ENCODE results near the gene PLXND1.
"Not testable (repeated sequence)": the region's sequence is repeated elsewhere in the genome, so short reads cannot be mapped to it uniquely, and the experiment has no call there.

Gene PLXND1, protein sequence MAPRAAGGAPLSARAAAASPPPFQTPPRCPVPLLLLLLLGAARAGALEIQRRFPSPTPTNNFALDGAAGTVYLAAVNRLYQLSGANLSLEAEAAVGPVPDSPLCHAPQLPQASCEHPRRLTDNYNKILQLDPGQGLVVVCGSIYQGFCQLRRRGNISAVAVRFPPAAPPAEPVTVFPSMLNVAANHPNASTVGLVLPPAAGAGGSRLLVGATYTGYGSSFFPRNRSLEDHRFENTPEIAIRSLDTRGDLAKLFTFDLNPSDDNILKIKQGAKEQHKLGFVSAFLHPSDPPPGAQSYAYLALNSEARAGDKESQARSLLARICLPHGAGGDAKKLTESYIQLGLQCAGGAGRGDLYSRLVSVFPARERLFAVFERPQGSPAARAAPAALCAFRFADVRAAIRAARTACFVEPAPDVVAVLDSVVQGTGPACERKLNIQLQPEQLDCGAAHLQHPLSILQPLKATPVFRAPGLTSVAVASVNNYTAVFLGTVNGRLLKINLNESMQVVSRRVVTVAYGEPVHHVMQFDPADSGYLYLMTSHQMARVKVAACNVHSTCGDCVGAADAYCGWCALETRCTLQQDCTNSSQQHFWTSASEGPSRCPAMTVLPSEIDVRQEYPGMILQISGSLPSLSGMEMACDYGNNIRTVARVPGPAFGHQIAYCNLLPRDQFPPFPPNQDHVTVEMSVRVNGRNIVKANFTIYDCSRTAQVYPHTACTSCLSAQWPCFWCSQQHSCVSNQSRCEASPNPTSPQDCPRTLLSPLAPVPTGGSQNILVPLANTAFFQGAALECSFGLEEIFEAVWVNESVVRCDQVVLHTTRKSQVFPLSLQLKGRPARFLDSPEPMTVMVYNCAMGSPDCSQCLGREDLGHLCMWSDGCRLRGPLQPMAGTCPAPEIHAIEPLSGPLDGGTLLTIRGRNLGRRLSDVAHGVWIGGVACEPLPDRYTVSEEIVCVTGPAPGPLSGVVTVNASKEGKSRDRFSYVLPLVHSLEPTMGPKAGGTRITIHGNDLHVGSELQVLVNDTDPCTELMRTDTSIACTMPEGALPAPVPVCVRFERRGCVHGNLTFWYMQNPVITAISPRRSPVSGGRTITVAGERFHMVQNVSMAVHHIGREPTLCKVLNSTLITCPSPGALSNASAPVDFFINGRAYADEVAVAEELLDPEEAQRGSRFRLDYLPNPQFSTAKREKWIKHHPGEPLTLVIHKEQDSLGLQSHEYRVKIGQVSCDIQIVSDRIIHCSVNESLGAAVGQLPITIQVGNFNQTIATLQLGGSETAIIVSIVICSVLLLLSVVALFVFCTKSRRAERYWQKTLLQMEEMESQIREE (N-terminal part only)

GRCh38 chr3:129606636-129607390 lies at the start of gene PLXND1:
TSS of gene PLXND1 (minus strand) at chr3:129606676. CDS start at chr3:129606639, 37 bp downstream.
- DNase-seq (ENCODE audit: low read depth), result peak; percentile 47

GRCh38 chr3:129655291-129655700 lies 48.8 kb upstream of the PLXND1 start:
- no peak for DNase-seq (ENCODE audit: low read depth)

DNA sequence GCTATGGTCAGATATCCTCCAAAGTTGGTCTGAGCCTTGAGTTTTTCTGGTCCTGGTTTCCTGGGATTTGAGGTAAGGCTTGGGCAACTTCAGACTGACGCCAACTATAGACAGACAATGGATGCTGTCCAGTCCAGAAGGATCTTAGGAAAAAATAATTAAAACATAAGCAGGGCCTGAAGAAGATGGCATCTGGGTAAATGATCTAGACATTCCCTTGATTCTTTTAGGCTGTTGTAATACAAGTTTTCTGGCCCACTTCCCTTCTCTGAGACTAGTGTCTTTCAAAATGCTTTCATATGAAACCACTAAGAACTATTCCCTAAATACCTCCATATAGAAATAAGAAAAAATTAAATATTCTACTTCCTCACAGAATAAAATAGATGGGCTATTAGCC lies 47.7 kb upstream of the PLXND1 start:
- no peak for DNase-seq (ENCODE audit: low read depth)

- DNase-seq (ENCODE audit: low read depth), result no peak
Observed at GRCh38 chr3:129653019-129653418, 46.5 kb upstream of the PLXND1 start.

GRCh38 chr3:129651435-129652202 lies 45.1 kb upstream of the PLXND1 start:
- DNase-seq (ENCODE audit: low read depth), result no peak

GRCh38 chr3:129650256-129650872 lies 43.9 kb upstream of the PLXND1 start:
- DNase-seq (ENCODE audit: low read depth), result no peak

DNA sequence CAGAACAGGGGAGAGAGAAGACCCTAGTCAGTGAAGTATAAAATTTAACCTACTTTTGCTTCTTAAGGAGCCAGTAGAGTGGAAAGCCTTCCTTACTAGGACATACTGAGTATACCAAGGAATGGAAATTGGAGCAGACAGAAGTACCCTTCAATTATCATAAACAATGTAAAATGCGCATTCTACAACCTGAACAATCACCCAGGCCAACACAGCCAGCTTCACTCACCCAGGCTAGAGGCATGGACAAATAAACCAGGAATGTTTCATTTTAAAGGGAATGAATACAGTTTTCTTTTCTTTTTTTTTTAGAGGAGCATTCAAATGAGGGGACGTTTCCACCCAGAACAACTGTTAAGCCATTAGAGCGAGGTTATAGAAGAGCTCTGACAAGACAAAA lies 41.9 kb upstream of the PLXND1 start:
- no peak for DNase-seq (ENCODE audit: low read depth)

- DNase-seq (ENCODE audit: low read depth), result no peak
Observed at GRCh38 chr3:129645286-129645685, 38.8 kb upstream of the PLXND1 start.

GRCh38 chr3:129644836-129645235 lies 38.4 kb upstream of the PLXND1 start:
- no peak for DNase-seq (ENCODE audit: low read depth)

- DNase-seq (ENCODE audit: low read depth), result not testable (repeated sequence)
Observed at GRCh38 chr3:129641567-129642260, 35.2 kb upstream of the PLXND1 start.

DNA sequence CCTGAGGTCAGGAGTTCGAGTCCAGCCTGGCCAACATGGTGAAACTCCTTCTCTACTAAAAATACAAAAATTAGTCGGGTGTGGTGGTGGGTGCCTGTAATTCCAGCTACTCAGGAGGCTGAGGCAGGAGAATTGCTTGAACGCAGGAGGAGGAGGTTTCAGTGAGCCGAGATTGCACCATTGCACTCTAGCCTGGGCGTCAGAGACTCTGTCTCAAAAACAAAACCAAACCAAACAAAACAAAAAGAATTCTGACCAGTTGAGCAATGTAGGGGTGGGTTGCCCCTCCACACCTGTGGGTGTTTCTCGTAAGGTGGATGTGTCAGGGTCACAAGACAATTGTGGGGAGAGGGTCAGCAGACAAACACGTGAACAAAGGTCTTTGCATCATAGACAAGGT lies 34.5 kb upstream of the PLXND1 start:
- not testable (repeated sequence) for DNase-seq (ENCODE audit: low read depth)

GRCh38 chr3:129638481-129638880 lies 32.0 kb upstream of the PLXND1 start:
- DNase-seq (ENCODE audit: low read depth), result no peak

GRCh38 chr3:129636082-129636481 lies 29.6 kb upstream of the PLXND1 start:
- DNase-seq (ENCODE audit: low read depth), result no peak

GRCh38 chr3:129635656-129636055 lies 29.2 kb upstream of the PLXND1 start:
- no peak for DNase-seq (ENCODE audit: low read depth)

GRCh38 chr3:129633751-129634481 lies 27.4 kb upstream of the PLXND1 start:
- no peak for DNase-seq (ENCODE audit: low read depth)

DNA sequence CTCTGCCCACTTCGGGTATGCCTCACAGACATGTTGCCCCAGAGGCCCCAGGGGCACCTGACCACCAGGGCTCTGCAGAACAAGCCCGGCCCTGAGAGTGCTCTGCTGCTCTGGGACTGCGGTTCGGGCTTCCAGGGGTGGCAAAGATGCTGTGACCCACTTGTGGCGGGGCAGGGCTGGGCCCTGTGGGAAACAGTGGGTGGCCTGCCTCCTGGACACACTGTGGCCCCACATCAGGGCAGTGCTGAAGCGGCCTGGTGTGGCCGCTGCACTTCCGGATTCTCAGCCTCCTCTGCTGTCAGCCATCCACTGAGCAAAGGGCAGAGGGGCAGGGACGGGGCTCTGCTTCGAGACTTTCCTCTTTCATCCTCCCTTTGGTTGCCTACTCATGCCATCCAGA lies 26.5 kb upstream of the PLXND1 start:
- no peak for DNase-seq (ENCODE audit: low read depth)

DNA sequence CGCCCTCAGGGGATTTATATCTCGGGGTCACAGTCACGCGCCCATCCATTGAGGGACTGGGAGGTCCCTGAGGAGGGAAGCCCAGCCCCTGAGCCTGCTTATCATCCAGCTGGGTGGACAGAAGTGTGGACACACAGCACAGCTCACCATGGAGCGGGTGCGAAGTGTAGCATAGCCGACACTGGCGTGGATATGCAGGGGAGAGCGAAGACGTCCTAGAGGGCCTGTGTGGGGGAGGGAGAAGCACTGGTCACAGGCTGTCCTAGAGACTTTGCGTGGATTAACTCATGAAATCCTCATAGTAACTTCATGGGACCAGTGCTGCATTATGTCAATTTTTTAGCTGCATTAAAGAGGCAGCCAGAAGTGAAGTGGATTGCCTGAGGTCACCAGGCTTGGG lies 26.1 kb upstream of the PLXND1 start:
- DNase-seq (ENCODE audit: low read depth), result no peak

DNA sequence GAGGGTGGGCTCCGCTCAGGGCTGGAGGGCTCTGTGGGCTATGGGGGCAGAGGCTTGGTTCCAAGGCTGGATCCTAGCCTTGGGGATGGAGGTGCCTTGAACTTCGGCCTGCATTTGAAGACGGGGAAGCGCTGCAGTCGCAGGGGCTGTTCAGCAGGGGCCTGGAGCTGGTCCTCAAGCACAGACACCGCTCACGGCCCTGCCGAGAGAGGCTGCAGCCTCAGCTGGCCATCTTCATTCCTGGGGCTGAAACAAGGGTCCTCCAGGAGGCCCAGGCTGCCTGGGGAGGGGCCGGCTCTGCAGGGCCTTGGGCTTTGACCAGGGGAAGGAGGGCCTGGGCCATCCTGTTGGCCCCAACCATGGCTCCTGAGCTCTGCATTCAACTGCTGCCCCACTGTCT lies 25.6 kb upstream of the PLXND1 start:
- no peak for DNase-seq (ENCODE audit: low read depth)

DNA sequence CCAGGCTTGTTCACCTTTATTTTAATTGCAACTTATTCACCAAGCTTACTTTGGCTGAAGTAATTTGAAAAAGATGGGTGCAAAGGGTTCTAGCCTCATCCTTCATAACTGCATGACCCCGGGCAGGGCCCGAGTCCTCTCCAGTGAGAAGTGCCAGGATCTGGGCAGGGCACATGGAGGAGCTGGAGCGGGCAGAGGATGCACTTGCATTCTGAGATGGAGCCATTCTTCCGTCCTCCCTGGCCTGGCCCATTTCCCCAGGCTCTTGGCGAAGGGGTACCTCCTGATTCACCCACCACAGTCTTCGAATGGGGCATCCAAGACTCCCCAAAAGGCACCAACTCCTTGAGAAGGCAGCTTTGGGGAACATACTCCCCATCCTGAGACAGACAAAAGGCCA lies 22.5 kb upstream of the PLXND1 start:
- DNase-seq (ENCODE audit: low read depth), result no peak

Measured in stimulated activated CD8-positive, alpha-beta memory T cell treated with anti-CD3 and anti-CD28 coated beads, Interleukin-12 subunit alpha, Interleukin-12 subunit beta, amount 100 ng/mL, for 4 hours (primary cell).